ENCODE data around the gene HECTD2. TPM values are rescaled to one million over a fixed set of nuclear protein-coding genes. Genes with fewer than 3 reads are reported as not detected.

The HECTD2 gene
- total and polyA plus RNA-seq, 9 of the 15 experiments (the other 6 are each of a cell fraction or from before 2014, with no cell fraction given): 1.3 to 5.9 (median 3.9) TPM

GRCh38 chr10:91409069-91409868, 875 bp upstream of the HECTD2 start (continued):
- TF ChIP-seq NR2F6 (CRISPR knock-in tag; IDR thresholded peaks at IDR 0.05) (no peak), ZNF766 (CRISPR knock-in tag; conservative IDR thresholded peaks at IDR 0.05) (no peak), MEIS2 (IDR thresholded peaks at IDR 0.05; ENCODE audit: partially characterized antibody) (no peak), ARID2 (IDR thresholded peaks at IDR 0.05) (no peak), HDAC6 (IDR thresholded peaks at IDR 0.05; ENCODE audit: low read depth, low read length) (no peak), HDAC8 (tag; IDR thresholded peaks at IDR 0.05) (no peak), SP1 (CRISPR knock-in tag; IDR thresholded peaks at IDR 0.05) (peak; percentile 42), GABPB2 (CRISPR knock-in tag; conservative IDR thresholded peaks at IDR 0.05) (no peak), MTA1 (IDR thresholded peaks at IDR 0.05; ENCODE audit: borderline replicate concordance) (no peak), CHD4 (IDR thresholded peaks at IDR 0.05; ENCODE audit: insufficient read depth, insufficient replicate concordance, low read depth, low read length, poor library complexity, severe bottlenecking) (no peak), NFATC3 (IDR thresholded peaks at IDR 0.05) (no peak), IRF1 (CRISPR knock-in tag; IDR thresholded peaks at IDR 0.05; ENCODE audit: borderline replicate concordance) (no peak), NFYB (IDR thresholded peaks at IDR 0.05; ENCODE audit: extremely low read depth, insufficient read length) (no peak), TOE1 (IDR thresholded peaks at IDR 0.05; ENCODE audit: borderline replicate concordance) (no peak), TOE1 (CRISPR knock-in tag; IDR thresholded peaks at IDR 0.05; ENCODE audit: borderline replicate concordance, low read depth) (no peak), CBX1 (IDR thresholded peaks at IDR 0.05; ENCODE audit: low read depth) (no peak), THRB (CRISPR knock-in tag; conservative IDR thresholded peaks at IDR 0.05) (no peak), ATF7 (IDR thresholded peaks at IDR 0.05) (no peak), ILK (tag; IDR thresholded peaks at IDR 0.05; ENCODE audit: borderline replicate concordance, low read depth) (no peak)
- TF ChIP-seq, protein P1, sequence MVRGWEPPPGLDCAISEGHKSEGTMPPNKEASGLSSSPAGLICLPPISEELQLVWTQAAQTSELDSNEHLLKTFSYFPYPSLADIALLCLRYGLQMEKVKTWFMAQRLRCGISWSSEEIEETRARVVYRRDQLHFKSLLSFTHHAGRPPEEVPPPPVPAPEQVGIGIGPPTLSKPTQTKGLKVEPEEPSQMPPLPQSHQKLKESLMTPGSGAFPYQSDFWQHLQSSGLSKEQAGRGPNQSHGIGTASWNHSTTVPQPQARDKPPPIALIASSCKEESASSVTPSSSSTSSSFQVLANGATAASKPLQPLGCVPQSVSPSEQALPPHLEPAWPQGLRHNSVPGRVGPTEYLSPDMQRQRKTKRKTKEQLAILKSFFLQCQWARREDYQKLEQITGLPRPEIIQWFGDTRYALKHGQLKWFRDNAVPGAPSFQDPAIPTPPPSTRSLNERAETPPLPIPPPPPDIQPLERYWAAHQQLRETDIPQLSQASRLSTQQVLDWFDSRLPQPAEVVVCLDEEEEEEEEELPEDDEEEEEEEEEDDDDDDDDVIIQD (CRISPR knock-in tag; IDR thresholded peaks at IDR 0.05): no peak
- TF ChIP-seq, protein P2, sequence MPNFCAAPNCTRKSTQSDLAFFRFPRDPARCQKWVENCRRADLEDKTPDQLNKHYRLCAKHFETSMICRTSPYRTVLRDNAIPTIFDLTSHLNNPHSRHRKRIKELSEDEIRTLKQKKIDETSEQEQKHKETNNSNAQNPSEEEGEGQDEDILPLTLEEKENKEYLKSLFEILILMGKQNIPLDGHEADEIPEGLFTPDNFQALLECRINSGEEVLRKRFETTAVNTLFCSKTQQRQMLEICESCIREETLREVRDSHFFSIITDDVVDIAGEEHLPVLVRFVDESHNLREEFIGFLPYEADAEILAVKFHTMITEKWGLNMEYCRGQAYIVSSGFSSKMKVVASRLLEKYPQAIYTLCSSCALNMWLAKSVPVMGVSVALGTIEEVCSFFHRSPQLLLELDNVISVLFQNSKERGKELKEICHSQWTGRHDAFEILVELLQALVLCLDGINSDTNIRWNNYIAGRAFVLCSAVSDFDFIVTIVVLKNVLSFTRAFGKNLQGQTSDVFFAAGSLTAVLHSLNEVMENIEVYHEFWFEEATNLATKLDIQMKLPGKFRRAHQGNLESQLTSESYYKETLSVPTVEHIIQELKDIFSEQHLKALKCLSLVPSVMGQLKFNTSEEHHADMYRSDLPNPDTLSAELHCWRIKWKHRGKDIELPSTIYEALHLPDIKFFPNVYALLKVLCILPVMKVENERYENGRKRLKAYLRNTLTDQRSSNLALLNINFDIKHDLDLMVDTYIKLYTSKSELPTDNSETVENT (CRISPR knock-in tag; IDR thresholded peaks at IDR 0.05): no peak

Measured in K562 (cell line).